Sigmoid colon (tissue), 4 donors: ENCODE results near the gene XCL1.

ENCODE experiments used
- EP300 ChIP-seq, 4 donors: sonication (generic); formaldehyde crosslinking; IDR thresholded peaks; one replicate each; pipeline ENCODE4 v1.6.1; 2017; ENCODE audit warnings: antibody characterized with exemption in 4 of 4
- POLR2A ChIP-seq, 2 donors: fragments of 450-650 bp; IDR thresholded peaks; one replicate each; pipeline ENCODE4 v1.6.1; 2016; ENCODE audit warnings: antibody characterized with exemption in 2 of 2, mild to moderate bottlenecking in 2 of 2, moderate library complexity in 2 of 2
- TF ChIP-seq, protein P1 (sequence below), 4 experiments: fragments of 450-650 bp in 3 of 4; fragments of 200-600 bp in 1 of 4; IDR thresholded peaks; one replicate each; pipeline ENCODE4 v1.5.1; 2016 to 2019; ENCODE audit warnings: antibody characterized with exemption in 4 of 4, mild to moderate bottlenecking in 3 of 4, moderate library complexity in 2 of 4

DNA sequence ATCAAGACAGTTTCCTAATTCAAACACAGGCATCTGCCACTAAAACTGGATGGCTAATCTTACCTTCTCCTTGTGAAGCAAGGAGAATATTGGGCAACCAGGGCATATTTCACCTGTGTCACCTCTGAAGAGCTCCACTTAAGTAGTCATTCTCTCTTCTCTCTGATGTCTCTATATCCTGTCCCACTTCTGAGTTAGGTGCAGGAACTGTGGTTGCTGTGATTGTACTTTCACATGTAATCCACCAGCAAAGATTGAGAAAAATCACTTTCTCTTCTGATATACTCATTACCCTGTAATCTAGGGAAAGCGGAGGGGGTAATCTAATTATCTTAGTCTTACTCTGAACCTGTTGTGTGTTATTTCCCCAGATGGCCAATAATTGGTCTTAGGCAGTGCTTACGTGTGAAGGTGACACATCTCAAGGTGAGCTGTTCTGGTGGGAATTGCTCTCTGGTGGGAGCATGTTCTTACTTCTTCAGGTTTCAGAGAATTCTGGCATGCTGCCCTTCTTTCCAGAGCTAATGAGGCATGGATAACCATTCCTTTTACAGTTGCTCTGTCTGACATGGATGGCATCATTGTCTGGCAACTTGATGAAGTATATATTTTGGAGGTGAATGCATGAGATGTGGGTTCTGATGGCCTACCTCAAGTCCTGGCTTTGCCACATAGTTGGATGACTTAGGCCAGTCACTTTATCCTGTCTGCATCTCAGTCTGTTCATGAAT, 44.6 kb upstream of the XCL1 start:
- TF ChIP-seq, protein P1, sequence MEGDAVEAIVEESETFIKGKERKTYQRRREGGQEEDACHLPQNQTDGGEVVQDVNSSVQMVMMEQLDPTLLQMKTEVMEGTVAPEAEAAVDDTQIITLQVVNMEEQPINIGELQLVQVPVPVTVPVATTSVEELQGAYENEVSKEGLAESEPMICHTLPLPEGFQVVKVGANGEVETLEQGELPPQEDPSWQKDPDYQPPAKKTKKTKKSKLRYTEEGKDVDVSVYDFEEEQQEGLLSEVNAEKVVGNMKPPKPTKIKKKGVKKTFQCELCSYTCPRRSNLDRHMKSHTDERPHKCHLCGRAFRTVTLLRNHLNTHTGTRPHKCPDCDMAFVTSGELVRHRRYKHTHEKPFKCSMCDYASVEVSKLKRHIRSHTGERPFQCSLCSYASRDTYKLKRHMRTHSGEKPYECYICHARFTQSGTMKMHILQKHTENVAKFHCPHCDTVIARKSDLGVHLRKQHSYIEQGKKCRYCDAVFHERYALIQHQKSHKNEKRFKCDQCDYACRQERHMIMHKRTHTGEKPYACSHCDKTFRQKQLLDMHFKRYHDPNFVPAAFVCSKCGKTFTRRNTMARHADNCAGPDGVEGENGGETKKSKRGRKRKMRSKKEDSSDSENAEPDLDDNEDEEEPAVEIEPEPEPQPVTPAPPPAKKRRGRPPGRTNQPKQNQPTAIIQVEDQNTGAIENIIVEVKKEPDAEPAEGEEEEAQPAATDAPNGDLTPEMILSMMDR (IDR thresholded peaks at IDR 0.05), result no peak
- TF ChIP-seq EP300 (IDR thresholded peaks at IDR 0.05), result no peak
- no peak for TF ChIP-seq POLR2A (IDR thresholded peaks at IDR 0.05)
